PC-9 (cell line): ENCODE results near the gene CTSE. TPM values are rescaled to one million over a fixed set of nuclear protein-coding genes. Genes with fewer than 3 reads are reported as not detected.

ENCODE experiments used
- BruUV-seq: library from RNA; stranded (reverse); fragments of 400-500 nt; replicated peaks from 2 replicates; lab custom pipeline; 2021; lab: Mats Ljungman, UMichigan
- CTCF ChIA-PET: fragments of 300-600 bp; sonication (Branson Sonifier 250); formaldehyde crosslinking; loops from one replicate; lab custom pipeline; 2022; ENCODE audit warnings: antibody characterized with exemption; lab: Charles Lee
- POLR2A ChIA-PET: fragments of 300-600 bp; sonication (Branson Sonifier 250); formaldehyde crosslinking; loops from one replicate; lab custom pipeline; 2022; ENCODE audit warnings: antibody characterized with exemption; ENCODE audit not compliant: unreplicated experiment; lab: Charles Lee
- DNase-seq, 2 experiments: peaks; one replicate each; pipeline versions ENCODE4 v3.0.0 to v3.0.0-alpha.2; 2015 to 2022; ENCODE audit warnings: mixed read lengths in 1 of 2
- H2AFZ ChIP-seq: fragments of 200-600 bp; sonication (generic); 2 replicates; pipeline ENCODE4 v1.8.1; 2017; ENCODE audit warnings: antibody characterized with exemption
- H3F3A ChIP-seq: fragments of 200-600 bp; sonication (generic); 2 replicates; pipeline ENCODE4 v1.8.1; 2017; ENCODE audit warnings: antibody characterized with exemption, mild to moderate bottlenecking, low read depth; ENCODE audit not compliant: insufficient read depth
- H3K27ac ChIP-seq: fragments of 200-600 bp; sonication (generic); 2 replicates; pipeline ENCODE4 v1.6.1; 2016; ENCODE audit warnings: mixed run types
- H3K27me3 ChIP-seq: fragments of 200-600 bp; sonication (generic); 2 replicates; pipeline ENCODE4 v1.6.1; 2016; ENCODE audit warnings: low read depth, mixed run types; ENCODE audit not compliant: insufficient read depth
- H3K36me3 ChIP-seq: fragments of 200-600 bp; sonication (generic); 2 replicates; pipeline ENCODE4 v1.6.1; 2016; ENCODE audit warnings: low read depth, mixed run types
- H3K4me1 ChIP-seq: fragments of 200-600 bp; sonication (generic); replicated peaks from 2 replicates; pipeline ENCODE4 v1.6.1; 2016; ENCODE audit warnings: mixed run types; ENCODE audit not compliant: insufficient read depth
- H3K4me2 ChIP-seq: fragments of 200-600 bp; sonication (generic); 2 replicates; pipeline ENCODE4 v1.6.1; 2017; ENCODE audit warnings: mixed run types
- H3K4me3 ChIP-seq: fragments of 200-600 bp; sonication (generic); 2 replicates; pipeline ENCODE4 v1.6.1; 2016; ENCODE audit warnings: mixed run types
- H3K79me2 ChIP-seq: fragments of 200-600 bp; sonication (generic); 2 replicates; pipeline ENCODE4 v1.6.1; 2017; ENCODE audit warnings: low read depth, mixed run types
- H3K9me2 ChIP-seq: fragments of 200-600 bp; sonication (generic); 2 replicates; pipeline ENCODE4 v1.8.1; 2017; ENCODE audit warnings: mild to moderate bottlenecking; ENCODE audit not compliant: insufficient read depth
- H3K9me3 ChIP-seq: fragments of 200-600 bp; sonication (generic); 2 replicates; pipeline ENCODE4 v1.8.1; 2016; ENCODE audit warnings: low read depth; ENCODE audit not compliant: insufficient read depth
- H4K20me1 ChIP-seq: fragments of 200-600 bp; sonication (generic); 2 replicates; pipeline ENCODE4 v1.8.1; 2017; ENCODE audit not compliant: insufficient read depth
- EZH2 ChIP-seq: fragments of 200-600 bp; sonication (generic); IDR thresholded peaks from 2 replicates; pipeline ENCODE4 v1.8.0; 2017; ENCODE audit warnings: antibody characterized with exemption, low read depth
- intact Hi-C: fragments of 100-400 bp; cut with micrococcal nuclease; formaldehyde crosslinking; loops from one replicate; pipeline ENCODE4 v1.10.0; 2022; ENCODE audit not compliant: unreplicated experiment
- total RNA-seq: library from RNA; stranded (reverse); gene quantifications from 2 replicates; pipeline ENCODE4 v1.2.3, GENCODE V29; 2021
- TF ChIP-seq, protein P1 (sequence below): fragments of 200-600 bp; sonication (generic); conservative IDR thresholded peaks from 2 replicates; pipeline ENCODE4 v1.6.1; 2017; ENCODE audit warnings: mixed run types, antibody characterized with exemption, mild to moderate bottlenecking, moderate library complexity

The CTSE gene
- total RNA-seq, 1 experiment from 2014 or later = 1.2 TPM

DNA sequence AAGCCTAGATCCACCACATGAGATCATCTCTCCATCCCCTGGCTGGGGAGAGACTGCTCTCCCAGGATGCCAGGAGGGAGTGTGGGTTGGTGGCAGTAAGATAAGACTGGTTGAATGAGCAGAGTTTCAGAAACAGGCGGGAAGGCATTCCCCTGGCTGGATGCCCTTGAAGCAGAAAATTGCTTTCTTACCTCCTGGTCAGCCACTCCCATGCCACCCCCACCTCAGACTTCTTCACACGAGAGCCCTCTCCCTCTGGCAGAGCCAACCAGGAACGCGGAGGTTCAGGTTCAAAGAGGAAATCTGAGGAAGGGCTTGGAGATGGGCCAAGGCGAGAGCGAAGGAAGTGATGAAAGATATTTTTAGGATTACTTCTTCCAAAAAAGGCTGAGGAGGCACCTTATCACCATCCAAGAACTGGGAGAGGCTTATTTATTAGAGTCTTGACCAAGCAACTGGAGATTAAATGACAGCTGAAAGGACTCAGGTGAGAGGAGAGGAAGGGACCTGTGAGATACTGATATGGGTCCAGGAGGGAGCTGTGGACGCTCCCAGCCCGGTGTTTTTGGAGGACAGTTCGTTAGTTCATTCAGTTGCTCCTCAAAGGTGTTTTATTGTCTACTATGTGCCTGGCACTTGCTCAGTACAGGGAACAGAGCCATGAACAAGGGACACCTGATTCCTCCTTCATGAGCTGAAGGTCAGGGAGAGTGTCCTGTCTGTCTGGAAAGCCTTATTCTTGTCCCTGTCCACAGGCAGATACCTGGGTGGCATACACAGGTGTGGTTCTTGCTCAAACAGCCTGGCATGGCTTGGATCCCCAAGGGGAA lies 61.5 kb downstream of the CTSE start:
- peak; percentile 86 to 96 for DNase-seq
- Histone ChIP-seq H3K4me1 (peaks cover 67% of the 10 kb centered on the region), H3K4me2 (peak overlapping the region; percentile 73), H3K9me2 (no peaks in the 10 kb centered on the region), H3K9me3 (no peaks in the 10 kb centered on the region), H4K20me1 (no peaks in the 10 kb centered on the region), H3K4me3 (peak overlapping the region; percentile 20; the same call in 1 of the 2 replicates), H3K27me3 (no peaks in the 10 kb centered on the region), H3K36me3 (no peaks in the 10 kb centered on the region), H3K79me2 (no peaks in the 10 kb centered on the region), H3F3A (peaks cover 40% of the 10 kb centered on the region), H3K27ac (peak overlapping the region; percentile 97), H2AFZ (no peak overlapping the region)
- BruUV-seq = no TSS peak
- CTCF ChIA-PET = interaction anchor here (0.8 to 2.0 kb wide), 2 partner anchors 15 to 43 kb away, joined by 5 to 6 read pairs; no protein-coding TSS in a partner anchor
- intact Hi-C loops = loop anchor here (1.0 to 2.0 kb wide), 2 partner anchors 15 to 28 kb away; no protein-coding TSS in a partner anchor
- POLR2A ChIA-PET = interaction anchor here (0.6 kb wide), 1 partner anchor 1365 kb away, joined by 7 read pairs; no protein-coding TSS in a partner anchor
- no peak for TF ChIP-seq EZH2
- TF ChIP-seq, protein P1, sequence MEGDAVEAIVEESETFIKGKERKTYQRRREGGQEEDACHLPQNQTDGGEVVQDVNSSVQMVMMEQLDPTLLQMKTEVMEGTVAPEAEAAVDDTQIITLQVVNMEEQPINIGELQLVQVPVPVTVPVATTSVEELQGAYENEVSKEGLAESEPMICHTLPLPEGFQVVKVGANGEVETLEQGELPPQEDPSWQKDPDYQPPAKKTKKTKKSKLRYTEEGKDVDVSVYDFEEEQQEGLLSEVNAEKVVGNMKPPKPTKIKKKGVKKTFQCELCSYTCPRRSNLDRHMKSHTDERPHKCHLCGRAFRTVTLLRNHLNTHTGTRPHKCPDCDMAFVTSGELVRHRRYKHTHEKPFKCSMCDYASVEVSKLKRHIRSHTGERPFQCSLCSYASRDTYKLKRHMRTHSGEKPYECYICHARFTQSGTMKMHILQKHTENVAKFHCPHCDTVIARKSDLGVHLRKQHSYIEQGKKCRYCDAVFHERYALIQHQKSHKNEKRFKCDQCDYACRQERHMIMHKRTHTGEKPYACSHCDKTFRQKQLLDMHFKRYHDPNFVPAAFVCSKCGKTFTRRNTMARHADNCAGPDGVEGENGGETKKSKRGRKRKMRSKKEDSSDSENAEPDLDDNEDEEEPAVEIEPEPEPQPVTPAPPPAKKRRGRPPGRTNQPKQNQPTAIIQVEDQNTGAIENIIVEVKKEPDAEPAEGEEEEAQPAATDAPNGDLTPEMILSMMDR = no peak

DNA sequence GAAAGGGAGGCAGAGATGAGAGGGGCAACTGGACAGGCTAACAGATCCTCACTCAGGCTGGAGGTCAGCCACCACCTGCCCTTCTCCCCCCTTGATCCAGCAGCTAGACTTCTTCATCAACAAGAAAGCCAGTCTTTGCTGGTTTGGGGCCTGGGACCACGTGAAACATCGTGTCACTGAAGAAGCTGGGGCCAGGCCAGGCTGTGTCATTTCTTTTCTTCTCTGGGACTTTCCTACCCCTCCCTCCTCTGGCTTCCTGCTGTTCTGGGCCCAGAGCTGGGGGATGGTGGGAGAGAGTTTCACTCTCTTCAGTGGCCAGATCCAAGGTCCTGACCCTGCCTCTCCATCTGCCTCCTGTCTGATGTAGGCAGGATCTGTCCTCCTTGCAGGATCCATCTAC lies 62.3 kb downstream of the CTSE start:
- Histone ChIP-seq H3K4me2 (peak overlapping the region; percentile 49), H3K27ac (peak overlapping the region; percentile 97), H3K79me2 (no peaks in the 10 kb centered on the region), H3K27me3 (no peaks in the 10 kb centered on the region), H3F3A (peaks cover 40% of the 10 kb centered on the region), H3K4me3 (no peak overlapping the region), H3K9me3 (no peaks in the 10 kb centered on the region), H2AFZ (no peak overlapping the region), H3K36me3 (no peaks in the 10 kb centered on the region), H3K9me2 (no peaks in the 10 kb centered on the region), H3K4me1 (peaks cover 65% of the 10 kb centered on the region), H4K20me1 (no peaks in the 10 kb centered on the region)
- DNase-seq = peak in 1 of 2 experiments; percentile 39
- ChIA-PET POLR2A (no interaction called here), CTCF (interaction anchor here (0.8 to 2.0 kb wide), 2 partner anchors 16 to 42 kb away, joined by 5 to 6 read pairs; no protein-coding TSS in a partner anchor)
- TSS peak; percentile 72 for BruUV-seq
- TF ChIP-seq, protein P1 = no peak
- no peak for TF ChIP-seq EZH2
- intact Hi-C loops = no loop called here

- Histone ChIP-seq H3K36me3 (no peaks in the 10 kb centered on the region), H3K9me2 (no peaks in the 10 kb centered on the region), H3K79me2 (no peaks in the 10 kb centered on the region), H3K4me3 (no peak overlapping the region), H3F3A (peaks cover 38% of the 10 kb centered on the region), H4K20me1 (no peaks in the 10 kb centered on the region), H3K4me2 (no peak overlapping the region), H3K9me3 (no peaks in the 10 kb centered on the region), H2AFZ (no peak overlapping the region), H3K27ac (no peak overlapping the region), H3K4me1 (peaks cover 61% of the 10 kb centered on the region), H3K27me3 (no peaks in the 10 kb centered on the region)
- intact Hi-C loops = no loop called here
- no peak for TF ChIP-seq EZH2
- TF ChIP-seq, protein P1 = no peak
- ChIA-PET CTCF (no interaction called here), POLR2A (no interaction called here)
- no TSS peak for BruUV-seq
- no peak for DNase-seq
Measured at GRCh38 chr1:205959789-205960188, 63.9 kb downstream of the CTSE start.

Other genes starting within 250 kb of the CTSE start
- gene RAB29, start 248.4 kb downstream of the CTSE start, total RNA-seq = 10.4 and 11.1 TPM in 2 replicates
- gene SLC41A1, start 210.7 kb downstream of the CTSE start, total RNA-seq = 26.5 and 34.5 TPM in 2 replicates
- not detected in 2 replicates for gene PM20D1, start 173.8 kb downstream of the CTSE start, total RNA-seq
- gene SLC26A9, start 80.4 kb downstream of the CTSE start, total RNA-seq = 0.98 and 1.0 TPM in 2 replicates
- gene RAB7B, start 20.5 kb downstream of the CTSE start, total RNA-seq = not detected in 2 replicates
- not detected in 2 replicates for gene RHEX, start 29.3 kb upstream of the CTSE start, total RNA-seq
- not detected in 2 replicates for gene AVPR1B, start 93.5 kb upstream of the CTSE start, total RNA-seq
- gene FAM72A, start 178.9 kb upstream of the CTSE start, total RNA-seq = 13.2 and 20.0 TPM in 2 replicates
- 130 and 135 TPM in 2 replicates for gene SRGAP2, start 179.6 kb upstream of the CTSE start, total RNA-seq